Loucy (cell line): ENCODE data around the gene ARID1B.

ENCODE experiments used
- H2AFZ ChIP-seq: fragments of 200-600 bp; sonication (generic); 2 replicates; pipeline ENCODE4 v1.6.0; 2016; ENCODE audit warnings: antibody characterized with exemption, mild to moderate bottlenecking, low read length, moderate library complexity
- H3F3A ChIP-seq: fragments of 200-600 bp; 2 replicates; pipeline ENCODE4 v1.6.0; 2016; ENCODE audit warnings: antibody characterized with exemption, low read depth, mild to moderate bottlenecking
- H3K27me3 ChIP-seq: fragments of 200-600 bp; sonication (generic); 2 replicates; pipeline ENCODE4 v1.6.1; 2014; ENCODE audit warnings: low read length, mild to moderate bottlenecking; ENCODE audit not compliant: insufficient read depth, poor library complexity, severe bottlenecking
- H3K36me3 ChIP-seq: fragments of 200-600 bp; sonication (generic); 2 replicates; pipeline ENCODE4 v1.6.1; 2016; ENCODE audit warnings: low read length; ENCODE audit not compliant: insufficient read depth
- H3K4me1 ChIP-seq: fragments of 200-600 bp; sonication (generic); 2 replicates; pipeline ENCODE4 v1.5.1; 2014; ENCODE audit warnings: low read length, mild to moderate bottlenecking; ENCODE audit not compliant: insufficient read depth, poor library complexity, severe bottlenecking
- H3K4me2 ChIP-seq: fragments of 200-600 bp; sonication (generic); 2 replicates; pipeline ENCODE4 v1.6.0; 2014; ENCODE audit warnings: antibody characterized with exemption, low read length, low read depth, mild to moderate bottlenecking; ENCODE audit not compliant: poor library complexity, severe bottlenecking
- H3K4me3 ChIP-seq: fragments of 200-600 bp; sonication (generic); 2 replicates; pipeline ENCODE4 v1.5.1; 2014; ENCODE audit warnings: low read length, mild to moderate bottlenecking, mixed read lengths; ENCODE audit not compliant: poor library complexity, severe bottlenecking
- H3K79me2 ChIP-seq: fragments of 200-600 bp; sonication (generic); 2 replicates; pipeline ENCODE4 v1.6.1; 2014; ENCODE audit warnings: low read length; ENCODE audit not compliant: insufficient read depth
- H3K9ac ChIP-seq: fragments of 200-600 bp; sonication (generic); 2 replicates; pipeline ENCODE4 v1.6.0; 2014; ENCODE audit warnings: mild to moderate bottlenecking, low read depth, low read length, moderate library complexity; ENCODE audit not compliant: poor library complexity, severe bottlenecking
- H3K9me2 ChIP-seq: fragments of 200-600 bp; sonication (generic); replicated peaks from 2 replicates; pipeline ENCODE4 v1.6.1; 2016; ENCODE audit warnings: low read depth, low read length, mixed read lengths
- H3K9me3 ChIP-seq: fragments of 200-600 bp; sonication (generic); 2 replicates; pipeline ENCODE4 v1.6.1; 2014; ENCODE audit warnings: mild to moderate bottlenecking, antibody characterized with exemption, low read length, low read depth; ENCODE audit not compliant: insufficient read depth
- H4K20me1 ChIP-seq: fragments of 200-600 bp; sonication (generic); 2 replicates; pipeline ENCODE4 v1.6.0; 2014; ENCODE audit warnings: antibody characterized with exemption, low read length, mild to moderate bottlenecking; ENCODE audit not compliant: insufficient read depth, poor library complexity, severe bottlenecking
- EZH2phosphoT487 ChIP-seq: fragments of 200-600 bp; IDR thresholded peaks from 2 replicates; pipeline ENCODE4 v1.6.1; 2018; ENCODE audit warnings: antibody characterized with exemption, mild to moderate bottlenecking, moderate library complexity, borderline replicate concordance
- TF ChIP-seq, protein P1 (sequence below): fragments of 200-600 bp; sonication (generic); conservative IDR thresholded peaks from 2 replicates; pipeline ENCODE4 v1.5.1; 2014; ENCODE audit warnings: mild to moderate bottlenecking, antibody characterized with exemption, low read length

ARID1B gene

DNA sequence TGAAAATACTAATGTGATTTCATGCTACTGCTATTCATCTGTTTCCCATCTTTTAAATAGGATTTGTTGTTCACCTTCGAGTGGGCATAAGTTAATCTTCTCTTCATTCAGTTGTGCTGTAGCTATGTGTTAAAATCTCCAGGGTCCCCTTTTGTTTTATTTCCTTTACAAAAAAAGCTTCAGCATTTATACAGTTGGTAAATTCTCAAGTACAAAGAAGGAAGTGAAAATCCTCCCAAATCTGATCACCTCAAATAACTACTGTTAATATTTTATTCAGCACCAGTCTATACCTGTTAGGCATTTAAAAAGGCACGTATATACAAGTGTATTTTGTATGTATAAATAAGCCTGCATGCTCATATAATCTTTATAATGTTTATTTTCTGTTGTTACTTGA is 294.9 kb downstream of the ARID1B start:
- Histone ChIP-seq H3K9me3 (no peaks in the 10 kb centered on the region), H3K9me2 (no peaks in the 10 kb centered on the region), H3K79me2 (peaks cover 89% of the 10 kb centered on the region), H2AFZ (no peak overlapping the region), H3K27me3 (no peaks in the 10 kb centered on the region), H3K4me2 (no peak overlapping the region), H3K9ac (no peak overlapping the region), H3K36me3 (peaks cover 8% of the 10 kb centered on the region; the same call in 1 of the 2 replicates), H3K4me1 (peaks cover 54% of the 10 kb centered on the region), H3K4me3 (no peak overlapping the region), H4K20me1 (peaks cover 19% of the 10 kb centered on the region), H3F3A (no peaks in the 10 kb centered on the region)
- TF ChIP-seq EZH2phosphoT487 = no peak
- TF ChIP-seq, protein P1, sequence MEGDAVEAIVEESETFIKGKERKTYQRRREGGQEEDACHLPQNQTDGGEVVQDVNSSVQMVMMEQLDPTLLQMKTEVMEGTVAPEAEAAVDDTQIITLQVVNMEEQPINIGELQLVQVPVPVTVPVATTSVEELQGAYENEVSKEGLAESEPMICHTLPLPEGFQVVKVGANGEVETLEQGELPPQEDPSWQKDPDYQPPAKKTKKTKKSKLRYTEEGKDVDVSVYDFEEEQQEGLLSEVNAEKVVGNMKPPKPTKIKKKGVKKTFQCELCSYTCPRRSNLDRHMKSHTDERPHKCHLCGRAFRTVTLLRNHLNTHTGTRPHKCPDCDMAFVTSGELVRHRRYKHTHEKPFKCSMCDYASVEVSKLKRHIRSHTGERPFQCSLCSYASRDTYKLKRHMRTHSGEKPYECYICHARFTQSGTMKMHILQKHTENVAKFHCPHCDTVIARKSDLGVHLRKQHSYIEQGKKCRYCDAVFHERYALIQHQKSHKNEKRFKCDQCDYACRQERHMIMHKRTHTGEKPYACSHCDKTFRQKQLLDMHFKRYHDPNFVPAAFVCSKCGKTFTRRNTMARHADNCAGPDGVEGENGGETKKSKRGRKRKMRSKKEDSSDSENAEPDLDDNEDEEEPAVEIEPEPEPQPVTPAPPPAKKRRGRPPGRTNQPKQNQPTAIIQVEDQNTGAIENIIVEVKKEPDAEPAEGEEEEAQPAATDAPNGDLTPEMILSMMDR = no peak

DNA sequence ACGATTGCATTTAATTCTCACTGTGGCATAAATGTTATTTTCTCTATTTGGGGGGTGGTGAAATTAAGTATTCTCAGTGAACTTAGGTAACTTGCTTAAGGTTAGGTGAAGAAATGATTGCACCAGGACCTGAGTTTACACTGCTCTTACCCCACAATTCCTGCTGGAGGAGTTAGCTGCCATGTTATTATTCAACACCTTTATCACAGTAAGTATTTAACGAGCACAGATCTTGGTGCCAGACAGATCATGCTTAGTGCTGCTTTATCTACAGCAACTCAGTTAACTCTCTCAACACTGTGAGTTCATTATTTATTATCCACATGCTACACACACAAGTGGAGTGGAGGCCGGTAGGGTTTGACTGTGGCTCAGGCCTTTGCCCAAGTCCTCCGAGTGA is 296.4 kb downstream of the ARID1B start:
- no peak for TF ChIP-seq EZH2phosphoT487
- TF ChIP-seq, protein P1 = no peak
- Histone ChIP-seq H4K20me1 (peaks cover 21% of the 10 kb centered on the region), H3K4me1 (peaks cover 48% of the 10 kb centered on the region)

DNA sequence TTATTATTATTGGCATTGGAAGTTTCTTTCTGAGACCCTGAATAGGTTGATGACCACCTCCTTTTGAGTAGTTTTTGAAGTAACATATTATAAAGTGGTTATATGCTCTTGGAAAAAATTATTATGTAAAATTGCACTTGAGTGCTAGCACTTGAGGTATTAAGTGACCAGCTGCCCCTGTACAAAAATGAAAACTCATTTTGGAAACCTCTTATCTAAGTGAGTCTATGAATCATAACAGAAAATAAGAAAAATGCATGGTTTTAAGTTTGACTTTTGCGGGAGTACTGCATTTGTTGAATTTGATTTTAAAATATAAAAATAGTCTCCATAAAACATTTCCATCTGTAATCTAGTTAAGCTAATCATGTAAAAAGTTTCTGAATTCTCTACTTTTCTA is 297.8 kb downstream of the ARID1B start:
- Histone ChIP-seq H3K4me2 (no peak overlapping the region), H2AFZ (no peak overlapping the region), H3K9me3 (no peaks in the 10 kb centered on the region), H3K4me1 (peaks cover 35% of the 10 kb centered on the region), H3K36me3 (peaks cover 8% of the 10 kb centered on the region; the same call in 1 of the 2 replicates), H3K4me3 (no peak overlapping the region), H3K79me2 (peaks cover 87% of the 10 kb centered on the region), H3K9me2 (no peaks in the 10 kb centered on the region), H4K20me1 (peaks cover 21% of the 10 kb centered on the region), H3F3A (no peaks in the 10 kb centered on the region), H3K27me3 (no peaks in the 10 kb centered on the region), H3K9ac (no peak overlapping the region)
- no peak for TF ChIP-seq EZH2phosphoT487
- TF ChIP-seq, protein P1 = no peak

More for the DNA sequence above, 296.4 kb downstream of the ARID1B start:
- no peak overlapping the region for H3K9ac ChIP-seq
- no peaks in the 10 kb centered on the region for H3K27me3 ChIP-seq
- no peak overlapping the region for H3K4me2 ChIP-seq
- peaks cover 8% of the 10 kb centered on the region; the same call in 1 of the 2 replicates for H3K36me3 ChIP-seq
- H3K4me3 ChIP-seq = no peak overlapping the region
- H3F3A ChIP-seq = no peaks in the 10 kb centered on the region
- no peaks in the 10 kb centered on the region for H3K9me3 ChIP-seq
- H3K9me2 ChIP-seq = no peaks in the 10 kb centered on the region
- H2AFZ ChIP-seq = no peak overlapping the region
- H3K79me2 ChIP-seq = peaks cover 89% of the 10 kb centered on the region
